IPS-20b (cell line): ENCODE measurements around the gene TRIM41.

Experiments used
- H3K27ac ChIP-seq: one replicate; pipeline ENCODE4 v1.5.1; 2013; ENCODE audit warnings: low read length
- H3K27me3 ChIP-seq: 2 replicates; pipeline ENCODE4 v1.6.1; 2013; ENCODE audit warnings: mild to moderate bottlenecking, low read length, inconsistent platforms; ENCODE audit not compliant: insufficient read depth
- H3K36me3 ChIP-seq: 2 replicates; pipeline ENCODE4 v1.6.1; 2013; ENCODE audit warnings: low read depth, mild to moderate bottlenecking, inconsistent platforms, low read length, moderate library complexity; ENCODE audit not compliant: insufficient read depth
- H3K4me1 ChIP-seq: 2 replicates; pipeline ENCODE4 v1.6.1; 2013; ENCODE audit warnings: mild to moderate bottlenecking, control low read depth, inconsistent platforms, low read length, moderate library complexity; ENCODE audit not compliant: insufficient read depth
- H3K4me3 ChIP-seq: 2 replicates; pipeline ENCODE4 v1.5.1; 2013; ENCODE audit warnings: mild to moderate bottlenecking, low read length, inconsistent platforms
- H3K9ac ChIP-seq: 2 replicates; pipeline ENCODE4 v1.6.1; 2013; ENCODE audit warnings: low read depth, mild to moderate bottlenecking, inconsistent platforms, low read length, moderate library complexity
- H3K9me3 ChIP-seq: 2 replicates; pipeline ENCODE4 v1.6.1; 2013; ENCODE audit warnings: mild to moderate bottlenecking, low read depth, low read length, inconsistent platforms; ENCODE audit not compliant: insufficient read depth

The TRIM41 gene

GRCh38 chr5:181237729-181238385, 14.8 kb downstream of the TRIM41 start:
- Histone ChIP-seq H3K9ac (no peak overlapping the region), H3K36me3 (peaks cover 86% of the 10 kb centered on the region), H3K27me3 (no peaks in the 10 kb centered on the region), H3K4me3 (no peak overlapping the region), H3K27ac (no peak overlapping the region), H3K9me3 (no peaks in the 10 kb centered on the region), H3K4me1 (peaks cover 10% of the 10 kb centered on the region)

DNA sequence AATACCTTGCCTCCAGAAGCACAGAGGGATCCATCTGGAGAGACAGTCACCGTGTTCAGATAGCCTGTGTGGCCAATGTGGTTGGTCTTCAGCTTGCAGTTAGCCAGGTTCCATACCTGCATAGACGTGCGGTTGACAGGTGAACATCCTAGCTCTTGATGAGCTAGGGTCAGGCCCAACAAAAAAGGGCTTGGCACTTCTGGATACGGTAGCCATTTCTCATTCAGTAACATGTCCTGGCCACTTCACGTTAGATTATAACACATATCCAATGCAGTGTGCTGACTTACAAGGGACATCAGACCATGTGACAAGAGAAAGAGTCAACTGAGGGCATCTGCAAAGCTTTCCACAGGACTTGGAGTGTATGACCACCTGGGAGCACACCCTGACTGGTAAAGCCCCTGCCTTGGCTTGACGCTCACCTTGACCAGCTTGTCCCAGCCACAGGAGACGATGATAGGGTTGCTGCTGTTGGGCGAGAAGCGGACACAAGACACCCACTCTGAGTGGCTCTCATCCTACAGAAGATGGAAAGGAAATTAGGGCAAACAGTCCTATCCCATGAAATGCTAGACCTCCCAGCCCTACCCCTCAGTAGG, 16.1 kb downstream of the TRIM41 start:
- Histone ChIP-seq H3K27ac (no peak overlapping the region), H3K36me3 (peaks cover 87% of the 10 kb centered on the region), H3K4me3 (no peak overlapping the region), H3K9me3 (no peaks in the 10 kb centered on the region), H3K4me1 (peaks cover 10% of the 10 kb centered on the region), H3K9ac (no peak overlapping the region), H3K27me3 (no peaks in the 10 kb centered on the region)

GRCh38 chr5:181241393-181241975, 18.4 kb downstream of the TRIM41 start:
- Histone ChIP-seq H3K27ac (no peak overlapping the region), H3K27me3 (no peaks in the 10 kb centered on the region), H3K9ac (peak overlapping the region; percentile 96; the same call in 1 of the 2 replicates), H3K9me3 (no peaks in the 10 kb centered on the region), H3K4me1 (peaks cover 16% of the 10 kb centered on the region), H3K36me3 (peaks cover 69% of the 10 kb centered on the region), H3K4me3 (peak overlapping the region; percentile 88)

GRCh38 chr5:181242031-181242451, 19.0 kb downstream of the TRIM41 start:
- peaks cover 16% of the 10 kb centered on the region for H3K4me1 ChIP-seq
- peak overlapping the region; percentile 96 for H3K9ac ChIP-seq
- peaks cover 63% of the 10 kb centered on the region for H3K36me3 ChIP-seq
- no peak overlapping the region for H3K27ac ChIP-seq
- H3K27me3 ChIP-seq: no peaks in the 10 kb centered on the region
- H3K4me3 ChIP-seq: peak overlapping the region; percentile 88
- H3K9me3 ChIP-seq: no peaks in the 10 kb centered on the region

DNA sequence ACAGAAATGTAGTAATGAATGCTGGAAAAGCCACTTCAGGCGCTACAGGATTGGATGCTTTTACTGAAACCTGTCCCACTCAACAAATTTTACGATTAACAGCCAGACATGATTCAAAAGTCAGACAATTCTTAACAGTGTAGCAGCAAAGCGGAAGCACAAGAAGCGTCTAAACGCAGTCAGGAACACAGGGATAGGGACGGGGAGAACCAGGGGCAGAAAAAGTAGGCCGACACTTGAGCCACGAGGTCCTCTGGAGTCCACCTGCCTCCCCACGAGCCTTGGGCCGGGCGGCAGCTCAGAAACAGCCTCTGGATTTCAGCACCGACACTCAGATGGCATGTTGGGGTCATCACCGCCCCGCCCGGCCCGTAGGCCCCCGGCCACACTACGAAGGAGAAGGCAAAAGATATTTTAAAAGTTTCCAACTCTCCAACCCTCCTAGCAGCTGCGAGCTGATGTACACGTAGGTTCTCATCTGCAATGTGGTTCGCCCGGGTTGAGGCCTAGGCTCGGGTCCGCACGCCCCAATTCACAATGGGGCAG, 20.0 kb downstream of the TRIM41 start:
- H3K36me3 ChIP-seq: peaks cover 55% of the 10 kb centered on the region
- H3K4me3 ChIP-seq: peak overlapping the region; percentile 88
- no peaks in the 10 kb centered on the region for H3K9me3 ChIP-seq
- H3K27me3 ChIP-seq: no peaks in the 10 kb centered on the region
- peaks cover 16% of the 10 kb centered on the region for H3K4me1 ChIP-seq
- H3K27ac ChIP-seq: peak overlapping the region; percentile 67
- H3K9ac ChIP-seq: peak overlapping the region; percentile 96

- H3K36me3 ChIP-seq: peaks cover 54% of the 10 kb centered on the region
- no peaks in the 10 kb centered on the region for H3K27me3 ChIP-seq
- peaks cover 19% of the 10 kb centered on the region for H3K4me1 ChIP-seq
- peak within 1 kb of the TSS; percentile 67 for H3K27ac ChIP-seq
- no peaks in the 10 kb centered on the region for H3K9me3 ChIP-seq
- peak within 1 kb of the TSS; percentile 96 for H3K9ac ChIP-seq
- peak within 1 kb of the TSS; percentile 88 for H3K4me3 ChIP-seq
These were observed 20.7 kb downstream of the TRIM41 start, which contains the start of gene RACK1 for GRCh38 chr5:181243564-181244343. TSS of gene RACK1 (minus strand) at chr5:181243906. CDS start at chr5:181243800, 106 bp downstream.

GRCh38 chr5:181245427-181246275, 22.6 kb downstream of the TRIM41 start:
- H3K9ac ChIP-seq: peak overlapping the region; percentile 96
- H3K27me3 ChIP-seq: no peaks in the 10 kb centered on the region
- peaks cover 19% of the 10 kb centered on the region for H3K4me1 ChIP-seq
- no peaks in the 10 kb centered on the region for H3K9me3 ChIP-seq
- H3K27ac ChIP-seq: peak overlapping the region; percentile 66
- H3K36me3 ChIP-seq: peaks cover 49% of the 10 kb centered on the region
- peak overlapping the region; percentile 97 for H3K4me3 ChIP-seq

- peak overlapping the region; percentile 66 for H3K27ac ChIP-seq
- no peaks in the 10 kb centered on the region for H3K27me3 ChIP-seq
- peak overlapping the region; percentile 96 for H3K9ac ChIP-seq
- H3K9me3 ChIP-seq: no peaks in the 10 kb centered on the region
- peaks cover 46% of the 10 kb centered on the region for H3K36me3 ChIP-seq
- H3K4me1 ChIP-seq: peaks cover 17% of the 10 kb centered on the region
- H3K4me3 ChIP-seq: peak overlapping the region; percentile 97
These were observed 23.4 kb downstream of the TRIM41 start for GRCh38 chr5:181246276-181247049.

GRCh38 chr5:181248277-181248676, 25.2 kb downstream of the TRIM41 start:
- Histone ChIP-seq H3K27me3 (no peaks in the 10 kb centered on the region), H3K4me3 (peak overlapping the region; percentile 97), H3K4me1 (peaks cover 9% of the 10 kb centered on the region; the same call in 1 of the 2 replicates), H3K9me3 (no peaks in the 10 kb centered on the region), H3K27ac (no peak overlapping the region), H3K36me3 (peaks cover 43% of the 10 kb centered on the region), H3K9ac (peak overlapping the region; percentile 96)

- H3K36me3 ChIP-seq: peaks cover 58% of the 10 kb centered on the region
- H3K9ac ChIP-seq: no peak overlapping the region
- peaks cover 9% of the 10 kb centered on the region for H3K4me1 ChIP-seq
These were observed 32.2 kb downstream of the TRIM41 start for GRCh38 chr5:181255276-181255675.

More at GRCh38 chr5:181255276-181255675, 32.2 kb downstream of the TRIM41 start:
- H3K9me3 ChIP-seq: no peaks in the 10 kb centered on the region
- no peak overlapping the region for H3K4me3 ChIP-seq
- H3K27me3 ChIP-seq: no peaks in the 10 kb centered on the region
- H3K27ac ChIP-seq: no peak overlapping the region
